Dedifferentiated amniotic fluid mesenchymal stem cell (primary cell): ENCODE data around the gene FRS2.

Source experiments
- DNase-seq: peaks from one replicate; pipeline ENCODE4 v3.0.0-alpha.2; 2016; ENCODE audit errors: extremely low spot score

FRS2 gene

DNA sequence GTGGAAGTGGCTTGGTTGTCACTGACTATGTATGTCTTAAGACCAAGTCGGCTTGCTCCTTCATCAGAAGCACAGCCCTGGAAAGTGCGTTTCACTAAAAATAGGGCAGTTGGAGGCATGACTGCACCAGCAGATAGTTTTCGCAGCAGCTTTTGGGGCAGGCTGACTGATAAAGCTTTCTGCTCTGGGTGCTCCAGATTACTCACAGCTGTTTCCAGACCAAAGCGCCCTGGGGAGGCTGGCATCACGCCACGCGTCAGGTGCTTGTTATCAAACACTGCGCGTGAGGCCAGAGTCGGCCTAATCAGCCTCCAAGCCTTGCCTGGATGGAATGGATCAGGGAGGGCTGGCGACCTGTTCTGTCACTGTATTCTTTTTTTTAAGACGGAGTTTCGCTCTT, 153.8 kb downstream of the FRS2 start:
- no peak for DNase-seq

DNA sequence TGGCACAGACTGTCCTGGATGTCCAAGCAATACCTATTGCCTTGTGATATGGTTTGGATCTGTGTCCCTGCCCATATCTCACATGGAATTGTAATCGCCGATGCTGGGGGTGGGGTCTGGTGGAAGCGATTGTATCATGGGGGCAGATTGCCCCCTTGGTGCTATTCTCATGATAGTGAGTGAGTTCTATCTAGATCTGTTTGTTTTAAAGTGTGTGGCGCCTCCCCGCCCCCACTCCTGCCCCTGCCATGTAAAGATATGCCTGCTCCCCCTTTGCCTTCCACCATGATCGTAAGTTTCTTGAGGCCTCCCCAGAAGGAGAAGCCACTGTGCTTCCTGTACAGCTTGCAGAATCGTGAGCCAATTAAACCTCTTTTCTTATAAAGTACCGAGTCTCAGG, 157.3 kb downstream of the FRS2 start:
- no peak for DNase-seq
